ENCODE data around the gene UBE2U. TPM values are rescaled to one million over a fixed set of nuclear protein-coding genes. Genes with fewer than 3 reads are reported as not detected.

UBE2U gene
- polyA plus RNA-seq, 1 donor from 2014 or later: not detected

DNA sequence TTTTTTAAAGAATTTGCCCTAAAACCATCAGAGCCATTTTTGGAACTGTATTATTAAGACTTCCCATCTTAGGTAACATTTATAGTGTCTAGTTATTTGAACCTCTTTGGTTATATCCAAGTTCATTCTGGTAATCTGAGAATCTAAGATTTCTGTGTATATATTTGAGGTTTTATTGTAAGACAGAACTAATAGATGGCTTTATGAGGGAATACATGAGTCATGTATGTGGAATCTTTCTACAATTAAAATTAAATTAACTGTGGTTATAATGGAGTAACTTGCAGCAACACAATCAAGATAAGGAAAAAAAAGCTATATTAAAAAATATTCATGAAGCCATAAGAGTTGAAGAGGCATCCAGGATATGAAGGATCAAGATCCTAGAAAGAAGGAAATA lies 92.1 kb downstream of the UBE2U start:
- Histone ChIP-seq H4K20me1 (ENCODE audit: insufficient read depth) (no peaks in the 10 kb centered on the region), H3K4me3 (ENCODE audit: low read length) (no peak overlapping the region), H3K36me3 (ENCODE audit: insufficient read depth, low read length) (no peaks in the 10 kb centered on the region), H3K27me3 (ENCODE audit: insufficient read depth, low read depth, low read length) (no peaks in the 10 kb centered on the region), H3K4me2 (ENCODE audit: low read length) (no peak overlapping the region), H3K27ac (ENCODE audit: low read length) (no peak overlapping the region), H3K9me2 (ENCODE audit: insufficient read depth, low read length) (no peaks in the 10 kb centered on the region), H3K79me2 (replicated peaks; ENCODE audit: insufficient read depth, low read length) (no peaks in the 10 kb centered on the region), H3F3A (ENCODE audit: insufficient read depth, low read length, poor library complexity, severe bottlenecking) (no peaks in the 10 kb centered on the region), H2AFZ (ENCODE audit: low read depth, low read length) (no peak overlapping the region), H3K9ac (ENCODE audit: low read length) (no peak overlapping the region), H3K9me3 (ENCODE audit: low read length) (no peaks in the 10 kb centered on the region)
- TF ChIP-seq EP300 (conservative IDR thresholded peaks at IDR 0.05; ENCODE audit: poor library complexity, severe bottlenecking): no peak
- TF ChIP-seq EZH2 (IDR thresholded peaks at IDR 0.05; ENCODE audit: borderline replicate concordance, insufficient read depth, low read length, poor library complexity, severe bottlenecking): no peak
- TF ChIP-seq POLR2AphosphoS5 (IDR thresholded peaks at IDR 0.05): no peak
- no peak for TF ChIP-seq SMC3 (conservative IDR thresholded peaks at IDR 0.05; ENCODE audit: poor library complexity)
- no peak for TF ChIP-seq MXI1 (conservative IDR thresholded peaks at IDR 0.05; ENCODE audit: poor library complexity, severe bottlenecking)
- no peak for TF ChIP-seq RAD21 (conservative IDR thresholded peaks at IDR 0.05)
- TF ChIP-seq, protein P1, sequence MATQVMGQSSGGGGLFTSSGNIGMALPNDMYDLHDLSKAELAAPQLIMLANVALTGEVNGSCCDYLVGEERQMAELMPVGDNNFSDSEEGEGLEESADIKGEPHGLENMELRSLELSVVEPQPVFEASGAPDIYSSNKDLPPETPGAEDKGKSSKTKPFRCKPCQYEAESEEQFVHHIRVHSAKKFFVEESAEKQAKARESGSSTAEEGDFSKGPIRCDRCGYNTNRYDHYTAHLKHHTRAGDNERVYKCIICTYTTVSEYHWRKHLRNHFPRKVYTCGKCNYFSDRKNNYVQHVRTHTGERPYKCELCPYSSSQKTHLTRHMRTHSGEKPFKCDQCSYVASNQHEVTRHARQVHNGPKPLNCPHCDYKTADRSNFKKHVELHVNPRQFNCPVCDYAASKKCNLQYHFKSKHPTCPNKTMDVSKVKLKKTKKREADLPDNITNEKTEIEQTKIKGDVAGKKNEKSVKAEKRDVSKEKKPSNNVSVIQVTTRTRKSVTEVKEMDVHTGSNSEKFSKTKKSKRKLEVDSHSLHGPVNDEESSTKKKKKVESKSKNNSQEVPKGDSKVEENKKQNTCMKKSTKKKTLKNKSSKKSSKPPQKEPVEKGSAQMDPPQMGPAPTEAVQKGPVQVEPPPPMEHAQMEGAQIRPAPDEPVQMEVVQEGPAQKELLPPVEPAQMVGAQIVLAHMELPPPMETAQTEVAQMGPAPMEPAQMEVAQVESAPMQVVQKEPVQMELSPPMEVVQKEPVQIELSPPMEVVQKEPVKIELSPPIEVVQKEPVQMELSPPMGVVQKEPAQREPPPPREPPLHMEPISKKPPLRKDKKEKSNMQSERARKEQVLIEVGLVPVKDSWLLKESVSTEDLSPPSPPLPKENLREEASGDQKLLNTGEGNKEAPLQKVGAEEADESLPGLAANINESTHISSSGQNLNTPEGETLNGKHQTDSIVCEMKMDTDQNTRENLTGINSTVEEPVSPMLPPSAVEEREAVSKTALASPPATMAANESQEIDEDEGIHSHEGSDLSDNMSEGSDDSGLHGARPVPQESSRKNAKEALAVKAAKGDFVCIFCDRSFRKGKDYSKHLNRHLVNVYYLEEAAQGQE (IDR thresholded peaks at IDR 0.05; ENCODE audit: borderline replicate concordance): no peak
- no peak for TF ChIP-seq TAF1 (IDR thresholded peaks at IDR 0.05; ENCODE audit: low read depth)
- TF ChIP-seq, protein P2, sequence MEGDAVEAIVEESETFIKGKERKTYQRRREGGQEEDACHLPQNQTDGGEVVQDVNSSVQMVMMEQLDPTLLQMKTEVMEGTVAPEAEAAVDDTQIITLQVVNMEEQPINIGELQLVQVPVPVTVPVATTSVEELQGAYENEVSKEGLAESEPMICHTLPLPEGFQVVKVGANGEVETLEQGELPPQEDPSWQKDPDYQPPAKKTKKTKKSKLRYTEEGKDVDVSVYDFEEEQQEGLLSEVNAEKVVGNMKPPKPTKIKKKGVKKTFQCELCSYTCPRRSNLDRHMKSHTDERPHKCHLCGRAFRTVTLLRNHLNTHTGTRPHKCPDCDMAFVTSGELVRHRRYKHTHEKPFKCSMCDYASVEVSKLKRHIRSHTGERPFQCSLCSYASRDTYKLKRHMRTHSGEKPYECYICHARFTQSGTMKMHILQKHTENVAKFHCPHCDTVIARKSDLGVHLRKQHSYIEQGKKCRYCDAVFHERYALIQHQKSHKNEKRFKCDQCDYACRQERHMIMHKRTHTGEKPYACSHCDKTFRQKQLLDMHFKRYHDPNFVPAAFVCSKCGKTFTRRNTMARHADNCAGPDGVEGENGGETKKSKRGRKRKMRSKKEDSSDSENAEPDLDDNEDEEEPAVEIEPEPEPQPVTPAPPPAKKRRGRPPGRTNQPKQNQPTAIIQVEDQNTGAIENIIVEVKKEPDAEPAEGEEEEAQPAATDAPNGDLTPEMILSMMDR (IDR thresholded peaks at IDR 0.05; ENCODE audit: poor library complexity, severe bottlenecking): no peak

DNA sequence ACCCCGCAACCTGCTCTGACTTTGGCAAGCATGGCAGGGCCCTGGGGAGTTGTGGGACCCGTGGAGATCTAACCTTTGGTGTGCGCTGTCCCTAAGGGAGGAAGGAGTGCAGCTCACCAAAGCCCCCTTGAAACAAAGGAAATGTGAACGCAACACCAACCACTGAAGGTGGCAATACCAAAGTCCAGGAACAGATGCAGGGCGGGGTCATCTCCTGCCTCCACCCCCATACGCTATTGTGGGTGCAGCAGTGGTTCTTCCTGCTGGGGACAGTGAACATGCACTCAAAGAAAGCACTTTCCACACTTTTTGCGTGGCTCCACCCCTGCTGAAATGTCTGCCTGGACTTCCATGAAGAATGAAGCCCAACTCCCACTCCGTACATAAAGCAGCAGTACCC lies 93.0 kb downstream of the UBE2U start:
- no peak overlapping the region for H3K27ac ChIP-seq (ENCODE audit: low read length)
- H3K9me2 ChIP-seq (ENCODE audit: insufficient read depth, low read length): no peaks in the 10 kb centered on the region
- no peaks in the 10 kb centered on the region for H3K79me2 ChIP-seq (replicated peaks; ENCODE audit: insufficient read depth, low read length)
- TF ChIP-seq, protein P1 (IDR thresholded peaks at IDR 0.05; ENCODE audit: borderline replicate concordance): no peak
- TF ChIP-seq MXI1 (conservative IDR thresholded peaks at IDR 0.05; ENCODE audit: poor library complexity, severe bottlenecking): no peak
- TF ChIP-seq SMC3 (conservative IDR thresholded peaks at IDR 0.05; ENCODE audit: poor library complexity): no peak
- no peak for TF ChIP-seq POLR2AphosphoS5 (IDR thresholded peaks at IDR 0.05)
- TF ChIP-seq EP300 (conservative IDR thresholded peaks at IDR 0.05; ENCODE audit: poor library complexity, severe bottlenecking): no peak
- no peak for TF ChIP-seq RAD21 (conservative IDR thresholded peaks at IDR 0.05)
- TF ChIP-seq, protein P2 (IDR thresholded peaks at IDR 0.05; ENCODE audit: poor library complexity, severe bottlenecking): no peak
- no peak for TF ChIP-seq EZH2 (IDR thresholded peaks at IDR 0.05; ENCODE audit: borderline replicate concordance, insufficient read depth, low read length, poor library complexity, severe bottlenecking)
- TF ChIP-seq TAF1 (IDR thresholded peaks at IDR 0.05; ENCODE audit: low read depth): no peak
- H3K27me3 ChIP-seq (ENCODE audit: insufficient read depth, low read depth, low read length): no peaks in the 10 kb centered on the region
- H4K20me1 ChIP-seq (ENCODE audit: insufficient read depth): no peaks in the 10 kb centered on the region
- H3K9ac ChIP-seq (ENCODE audit: low read length): no peak overlapping the region
- H3F3A ChIP-seq (ENCODE audit: insufficient read depth, low read length, poor library complexity, severe bottlenecking): no peaks in the 10 kb centered on the region
- no peak overlapping the region for H2AFZ ChIP-seq (ENCODE audit: low read depth, low read length)
- H3K4me2 ChIP-seq (ENCODE audit: low read length): no peak overlapping the region
- no peaks in the 10 kb centered on the region for H3K36me3 ChIP-seq (ENCODE audit: insufficient read depth, low read length)
- no peaks in the 10 kb centered on the region for H3K9me3 ChIP-seq (ENCODE audit: low read length)
- H3K4me3 ChIP-seq (ENCODE audit: low read length): no peak overlapping the region
